GM23248 (cell line): Measurements from ENCODE around the gene CNTN6. TPM values are rescaled to one million over a fixed set of nuclear protein-coding genes. Genes with fewer than 3 reads are reported as not detected.

Experiments
- DNase-seq: peaks from one replicate; pipeline ENCODE4 v3.0.0-alpha.2; 2015
- H2AFZ ChIP-seq: fragments of 200-600 bp; sonication (generic); 2 replicates; pipeline ENCODE4 v1.6.1; 2016; ENCODE audit warnings: antibody characterized with exemption
- H3F3A ChIP-seq: fragments of 200-600 bp; sonication (generic); 2 replicates; pipeline ENCODE4 v1.6.1; 2016; ENCODE audit warnings: mild to moderate bottlenecking, antibody characterized with exemption, mixed run types; ENCODE audit not compliant: insufficient read depth
- H3K27ac ChIP-seq: fragments of 200-600 bp; sonication (generic); 2 replicates; pipeline ENCODE4 v1.5.1; 2016; ENCODE audit warnings: mild to moderate bottlenecking
- H3K27me3 ChIP-seq: fragments of 200-600 bp; sonication (generic); replicated peaks from 2 replicates; pipeline ENCODE4 v1.6.1; 2016; ENCODE audit warnings: mild to moderate bottlenecking; ENCODE audit not compliant: insufficient read depth
- H3K36me3 ChIP-seq: fragments of 200-600 bp; sonication (generic); 2 replicates; pipeline ENCODE4 v1.6.1; 2016; ENCODE audit warnings: low read depth, mild to moderate bottlenecking
- H3K4me1 ChIP-seq: fragments of 200-600 bp; sonication (generic); 2 replicates; pipeline ENCODE4 v1.6.1; 2016; ENCODE audit warnings: mild to moderate bottlenecking; ENCODE audit not compliant: insufficient read depth
- H3K4me2 ChIP-seq: fragments of 200-600 bp; sonication (generic); one replicate; pipeline ENCODE4 v1.6.1; 2016; ENCODE audit warnings: mild to moderate bottlenecking; ENCODE audit not compliant: unreplicated experiment
- H3K4me3 ChIP-seq: fragments of 200-600 bp; sonication (generic); 2 replicates; pipeline ENCODE4 v1.5.1; 2016; ENCODE audit warnings: mild to moderate bottlenecking
- H3K79me2 ChIP-seq: fragments of 200-600 bp; sonication (generic); 2 replicates; pipeline ENCODE4 v1.6.1; 2016; ENCODE audit warnings: mild to moderate bottlenecking; ENCODE audit not compliant: insufficient read depth
- H3K9ac ChIP-seq: fragments of 200-600 bp; sonication (generic); 2 replicates; pipeline ENCODE4 v1.6.1; 2016; ENCODE audit warnings: mild to moderate bottlenecking
- H3K9me2 ChIP-seq: fragments of 200-600 bp; sonication (generic); 2 replicates; pipeline ENCODE4 v1.6.1; 2016; ENCODE audit warnings: mixed run types, mild to moderate bottlenecking, moderate library complexity; ENCODE audit not compliant: insufficient read depth
- H3K9me3 ChIP-seq: fragments of 200-600 bp; sonication (generic); one replicate; pipeline ENCODE4 v1.6.1; 2017; ENCODE audit warnings: low read depth
- H4K20me1 ChIP-seq: fragments of 200-600 bp; sonication (generic); 2 replicates; pipeline ENCODE4 v1.6.0; 2016; ENCODE audit not compliant: insufficient read depth
- EZH2 ChIP-seq: fragments of 200-600 bp; sonication (generic); IDR thresholded peaks from 2 replicates; pipeline ENCODE4 v1.6.1; 2018; ENCODE audit warnings: antibody characterized with exemption, mild to moderate bottlenecking; ENCODE audit not compliant: insufficient read depth, poor library complexity, severe bottlenecking
- EZH2phosphoT487 ChIP-seq: fragments of 200-600 bp; sonication (generic); IDR thresholded peaks from 2 replicates; pipeline ENCODE4 v1.6.1; 2018; ENCODE audit warnings: antibody characterized with exemption, moderate library complexity, mild to moderate bottlenecking, low read depth; ENCODE audit not compliant: insufficient read depth
- WGBS, 2 experiments: methylation state at CpG; one replicate each; pipeline ENCODE4 v1.1.6; 2015 to 2017; ENCODE audit warnings: low lambda C conversion rate in 2 of 2, low coverage in 1 of 2; ENCODE audit errors: missing lambda C conversion rate in 2 of 2; 5-methylcytosine and 5-hydroxymethylcytosine counted together
- in situ Hi-C: fragments of 300-500 bp; cut with MboI; formaldehyde crosslinking; loops from 2 replicates; pipeline ENCODE4 v1.15.0; 2020
- polyA plus RNA-seq: library from polyadenylated mRNA; unstranded; fragments of >200 nt; fragmentation: Nextera tagmentation; extraction: Ambion mirVana; gene quantifications from 2 replicates; pipeline ENCODE4 v1.2.1, GENCODE V29; 2016
- total RNA-seq: library from RNA; depleted of rRNA; stranded (reverse); fragments of >200 nt; shearing (Covaris generic); gene quantifications from 2 replicates; pipeline ENCODE4 v1.2.3, GENCODE V29; 2014

Gene CNTN6
- total and polyA plus RNA-seq, 2 experiments from 2014 or later, result not detected

DNA sequence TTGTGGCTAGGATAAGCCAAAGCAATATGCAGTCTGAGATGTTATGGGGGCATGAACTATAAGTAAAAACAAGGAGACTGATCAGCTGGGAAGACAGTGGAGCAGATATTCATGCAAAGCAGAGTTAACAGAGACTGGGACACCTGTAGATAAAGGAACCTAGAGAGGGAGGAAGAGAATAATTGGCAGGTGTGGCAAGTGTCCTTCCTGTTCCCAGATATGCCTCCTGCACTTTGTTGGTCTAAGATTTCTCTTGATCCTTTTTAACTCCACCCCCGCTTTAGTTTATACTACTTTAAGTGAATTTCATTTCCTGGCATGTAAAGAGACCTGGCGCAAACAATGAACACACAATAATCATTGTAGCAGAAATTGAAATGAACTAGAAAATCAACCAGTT lies 169.4 kb downstream of the CNTN6 start:
- in situ Hi-C loops, result no loop called here
- no peaks in the 10 kb centered on the region for H4K20me1 ChIP-seq
- no peak for TF ChIP-seq EZH2phosphoT487
- no peak for TF ChIP-seq EZH2

DNA sequence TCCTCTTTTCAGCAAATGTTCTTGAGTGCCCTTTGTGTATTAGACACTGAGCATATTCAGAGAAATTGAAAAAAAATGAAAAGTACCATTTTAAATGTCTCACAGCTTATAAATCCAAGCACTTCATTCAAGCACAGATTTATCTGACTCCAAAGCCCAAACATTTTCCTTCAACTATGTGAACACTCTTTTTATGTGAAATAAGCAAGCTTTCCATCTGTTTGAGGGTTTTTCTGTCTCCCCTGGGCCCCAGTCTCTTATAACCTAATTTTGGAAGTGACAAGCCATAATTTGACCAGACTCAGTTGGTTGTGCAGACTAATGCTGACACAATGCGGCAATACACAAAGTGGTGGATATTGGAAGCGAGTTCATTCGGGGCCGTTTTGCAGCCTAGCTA lies 170.3 kb downstream of the CNTN6 start:
- in situ Hi-C loops, result no loop called here
- Histone ChIP-seq H3K27me3 (no peaks in the 10 kb centered on the region), H3K4me2 (no peak overlapping the region), H3K4me3 (no peak overlapping the region), H3K9ac (no peak overlapping the region), H3K9me2 (no peaks in the 10 kb centered on the region), H3K36me3 (no peaks in the 10 kb centered on the region), H2AFZ (no peak overlapping the region), H3K4me1 (no peaks in the 10 kb centered on the region), H4K20me1 (no peaks in the 10 kb centered on the region), H3F3A (no peaks in the 10 kb centered on the region), H3K79me2 (no peaks in the 10 kb centered on the region), H3K9me3 (no peaks in the 10 kb centered on the region), H3K27ac (no peak overlapping the region)
- DNase-seq, result no peak
- 86 to 88% methylated on average over 4 of the region's 4 CpGs for WGBS, 2 experiments
- TF ChIP-seq EZH2phosphoT487, result no peak
- no peak for TF ChIP-seq EZH2

More for the DNA sequence above, 169.4 kb downstream of the CNTN6 start:
- H3K9ac ChIP-seq, result no peak overlapping the region
- WGBS, 2 experiments, result 84 to 89% methylated on average over 2 of the region's 2 CpGs
- H3K4me2 ChIP-seq, result no peak overlapping the region
- no peak overlapping the region for H3K4me3 ChIP-seq
- H3K27me3 ChIP-seq, result no peaks in the 10 kb centered on the region
- no peaks in the 10 kb centered on the region for H3K9me3 ChIP-seq
- no peak overlapping the region for H3K27ac ChIP-seq
- H3K4me1 ChIP-seq, result no peaks in the 10 kb centered on the region
- H2AFZ ChIP-seq, result no peak overlapping the region
- H3K79me2 ChIP-seq, result no peaks in the 10 kb centered on the region
- H3K9me2 ChIP-seq, result no peaks in the 10 kb centered on the region
- no peak for DNase-seq
- no peaks in the 10 kb centered on the region for H3F3A ChIP-seq
- H3K36me3 ChIP-seq, result no peaks in the 10 kb centered on the region

DNA sequence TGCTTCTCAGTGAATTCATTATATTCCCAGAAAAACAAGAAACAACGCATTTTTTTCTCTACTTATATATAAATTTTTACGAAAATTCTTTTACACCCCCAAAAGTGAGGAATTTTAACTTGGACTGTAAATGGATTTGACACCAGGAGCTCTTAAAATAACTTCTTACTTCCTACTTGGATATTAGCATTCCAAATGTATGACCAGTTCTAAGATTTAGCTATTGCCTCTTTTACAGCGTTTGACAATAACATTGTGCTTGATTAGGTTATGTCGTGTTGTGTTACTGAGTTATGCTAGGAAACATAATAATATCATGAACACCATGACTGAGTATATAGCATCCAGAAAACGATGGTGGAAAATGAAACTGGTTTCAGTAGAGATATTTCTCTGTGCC lies 177.0 kb downstream of the CNTN6 start:
- DNase-seq, result no peak
- Histone ChIP-seq H3K9me2 (no peaks in the 10 kb centered on the region), H3K4me3 (no peak overlapping the region), H2AFZ (no peak overlapping the region), H3K9ac (no peak overlapping the region), H3K4me1 (no peaks in the 10 kb centered on the region), H3K36me3 (no peaks in the 10 kb centered on the region), H3K79me2 (no peaks in the 10 kb centered on the region), H3F3A (no peaks in the 10 kb centered on the region), H4K20me1 (no peaks in the 10 kb centered on the region), H3K27ac (no peak overlapping the region), H3K27me3 (no peaks in the 10 kb centered on the region), H3K4me2 (no peak overlapping the region), H3K9me3 (no peaks in the 10 kb centered on the region)
- in situ Hi-C loops, result no loop called here
- no peak for TF ChIP-seq EZH2phosphoT487
- WGBS, 2 experiments, result 39 to 46% methylated on average over 5 of the region's 5 CpGs

DNA sequence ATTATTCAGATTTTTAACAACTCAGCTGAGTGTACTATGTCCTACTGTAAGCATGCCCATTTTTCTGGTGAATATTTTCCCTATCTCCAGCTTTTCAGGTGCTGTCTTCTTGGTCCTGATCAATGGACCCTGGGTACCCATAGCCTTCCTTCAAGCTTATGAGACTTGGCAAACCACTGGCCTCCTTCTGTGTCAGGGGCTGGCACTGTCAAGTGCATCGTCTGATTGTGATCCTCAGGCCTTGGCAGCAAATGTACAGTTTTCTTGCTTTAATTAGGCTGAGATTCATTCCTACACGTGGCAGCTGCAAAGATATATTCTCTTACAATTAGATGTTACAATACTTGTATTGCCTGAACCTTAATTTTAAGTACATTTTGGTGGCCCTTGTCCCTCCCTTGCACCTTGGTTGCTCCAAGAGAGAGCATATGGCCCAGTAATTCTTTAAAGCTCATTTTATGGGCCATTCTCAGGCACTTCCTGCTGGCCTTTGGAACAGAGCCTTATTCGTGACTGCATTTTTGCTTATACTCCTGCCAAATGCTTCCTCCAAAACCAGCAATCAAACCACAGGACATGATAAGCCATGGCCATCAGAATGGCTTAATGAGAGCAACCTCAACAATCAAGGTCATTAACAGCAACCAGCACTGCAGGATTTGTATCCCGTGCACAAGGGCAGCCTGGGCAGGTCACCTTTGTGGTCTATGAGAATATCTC lies 179.9 kb downstream of the CNTN6 start:
- H3K4me1 ChIP-seq, result no peaks in the 10 kb centered on the region
- H3K9me2 ChIP-seq, result no peaks in the 10 kb centered on the region
- no peak overlapping the region for H3K9ac ChIP-seq
- no peaks in the 10 kb centered on the region for H3K27me3 ChIP-seq
- no peak overlapping the region for H3K4me3 ChIP-seq
- TF ChIP-seq EZH2phosphoT487, result no peak
- TF ChIP-seq EZH2, result no peak
- H3K79me2 ChIP-seq, result no peaks in the 10 kb centered on the region
- H3F3A ChIP-seq, result no peaks in the 10 kb centered on the region
- no peaks in the 10 kb centered on the region for H3K36me3 ChIP-seq
- no peak overlapping the region for H2AFZ ChIP-seq
- H4K20me1 ChIP-seq, result no peaks in the 10 kb centered on the region; the same call in 1 of the 2 replicates
- H3K9me3 ChIP-seq, result no peaks in the 10 kb centered on the region
- no peak overlapping the region for H3K4me2 ChIP-seq
- DNase-seq, result no peak
- in situ Hi-C loops, result no loop called here
- WGBS, 2 experiments, result 7% methylated on average over 4 of the region's 4 CpGs
- no peak overlapping the region for H3K27ac ChIP-seq

DNA sequence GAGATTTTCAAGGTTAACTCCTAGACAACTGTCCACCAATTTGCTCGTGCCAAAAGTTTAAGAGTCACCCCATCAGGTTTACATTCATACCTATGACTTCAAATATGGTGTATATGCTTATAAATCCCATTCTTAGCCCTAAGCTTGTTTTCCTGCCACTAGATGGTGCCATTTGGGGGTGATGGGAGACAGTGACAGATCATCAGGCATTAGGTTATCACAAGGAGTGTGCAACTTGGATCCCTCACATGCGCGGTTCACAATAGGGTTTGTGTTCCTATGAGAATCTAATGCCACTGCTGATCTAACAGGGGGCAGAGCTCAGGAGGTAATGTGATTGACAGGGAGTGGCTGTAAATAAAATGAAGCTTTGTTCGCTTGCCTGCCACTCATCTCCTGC lies 182.7 kb downstream of the CNTN6 start:
- Histone ChIP-seq H3K4me1 (no peaks in the 10 kb centered on the region), H3K27ac (no peak overlapping the region), H4K20me1 (no peaks in the 10 kb centered on the region; the same call in 1 of the 2 replicates), H2AFZ (no peak overlapping the region), H3K36me3 (no peaks in the 10 kb centered on the region), H3K9ac (no peak overlapping the region), H3K4me2 (no peak overlapping the region), H3K9me2 (no peaks in the 10 kb centered on the region), H3K4me3 (no peak overlapping the region), H3F3A (no peaks in the 10 kb centered on the region), H3K79me2 (no peaks in the 10 kb centered on the region), H3K27me3 (no peaks in the 10 kb centered on the region), H3K9me3 (no peaks in the 10 kb centered on the region)
- in situ Hi-C loops, result no loop called here
- 74 to 80% methylated on average over 4 of the region's 4 CpGs for WGBS, 2 experiments
- no peak for TF ChIP-seq EZH2phosphoT487
- TF ChIP-seq EZH2, result no peak
- peak; percentile 1 for DNase-seq
